Ascending aorta (tissue), 2 donors: ENCODE data around the gene SLC6A7. TPM values are rescaled to one million over a fixed set of nuclear protein-coding genes. Genes with fewer than 3 reads are reported as not detected.

Experiments
- DNase-seq, 2 donors: peaks; one replicate each; pipeline ENCODE4 v3.0.0-alpha.2; 2019; ENCODE audit warnings: low spot score in 2 of 2
- H3K27ac ChIP-seq, 2 donors: fragments of 200-600 bp; sonication (generic); one replicate each; pipeline ENCODE4 v1.5.1; 2016 to 2017; ENCODE audit warnings: mild to moderate bottlenecking in 1 of 2
- H3K27me3 ChIP-seq: fragments of 200-600 bp; sonication (generic); one replicate; pipeline ENCODE4 v1.5.1; 2017
- H3K36me3 ChIP-seq, 2 donors: fragments of 200-600 bp; sonication (generic); one replicate each; pipeline ENCODE4 v1.5.1; 2016
- H3K4me1 ChIP-seq, 2 donors: fragments of 200-600 bp; sonication (generic); one replicate each; pipeline ENCODE4 v1.5.1; 2016 to 2017; ENCODE audit warnings: mild to moderate bottlenecking in 1 of 2
- H3K4me3 ChIP-seq, 2 donors: fragments of 200-600 bp; sonication (generic); one replicate each; pipeline ENCODE4 v1.5.1; 2016 to 2017; ENCODE audit warnings: mild to moderate bottlenecking in 1 of 2
- H3K9me3 ChIP-seq, 2 donors: fragments of 200-600 bp; sonication (generic); one replicate each; pipeline ENCODE4 v1.5.1; 2016
- CTCF ChIP-seq, 3 experiments: fragments of 200-600 bp in 2 of 3; fragments of 450-650 bp in 1 of 3; sonication (generic) in 2 of 3; IDR thresholded peaks; one replicate each; pipeline ENCODE4 v1.5.1; 2016 to 2019; ENCODE audit warnings: antibody characterized with exemption in 3 of 3, mild to moderate bottlenecking in 1 of 3, moderate library complexity in 1 of 3
- intact Hi-C: fragments of 100-400 bp; cut with DNase I; formaldehyde crosslinking; loops from one replicate; pipeline ENCODE4 v1.15.1; 2023
- total RNA-seq: library from RNA; depleted of rRNA; stranded (reverse); fragments of >200 nt; gene quantifications from one replicate; pipeline ENCODE4 v1.1.0, GENCODE V29; 2016

The SLC6A7 gene
- total RNA-seq, 1 donor from 2014 or later: not detected

- peak overlapping the region; percentile 95 to 96 for H3K27ac ChIP-seq
- H3K4me1 ChIP-seq: peaks cover 12 to 41% of the 10 kb centered on the region in 2 donors
- no peak for DNase-seq
- H3K4me3 ChIP-seq: peak overlapping the region in 1 of 2 donors; percentile 21
- no peaks in the 10 kb centered on the region for H3K9me3 ChIP-seq
- no peak for TF ChIP-seq CTCF (IDR thresholded peaks at IDR 0.05)
- intact Hi-C loops: loop anchor here (2.0 kb wide), 1 partner anchor 50 kb away; no protein-coding TSS in a partner anchor
- no peaks in the 10 kb centered on the region for H3K27me3 ChIP-seq
- no peaks in the 10 kb centered on the region for H3K36me3 ChIP-seq
These were observed 8.8 kb upstream of the SLC6A7 start for GRCh38 chr5:150181027-150181426.

GRCh38 chr5:150181766-150182545 is 7.9 kb upstream of the SLC6A7 start:
- TF ChIP-seq CTCF (IDR thresholded peaks at IDR 0.05): no peak
- Histone ChIP-seq H3K27ac (peak overlapping the region; percentile 95 to 96), H3K4me1 (peaks cover 12 to 31% of the 10 kb centered on the region in 2 donors), H3K27me3 (no peaks in the 10 kb centered on the region), H3K9me3 (no peaks in the 10 kb centered on the region), H3K4me3 (no peak overlapping the region), H3K36me3 (no peaks in the 10 kb centered on the region)
- intact Hi-C loops: loop anchor here (2.0 kb wide), 1 partner anchor 51 kb away; no protein-coding TSS in a partner anchor
- DNase-seq: no peak

GRCh38 chr5:150182774-150183173 is 7.1 kb upstream of the SLC6A7 start:
- Histone ChIP-seq H3K9me3 (no peaks in the 10 kb centered on the region), H3K27me3 (no peaks in the 10 kb centered on the region), H3K4me1 (peaks cover 12 to 26% of the 10 kb centered on the region in 2 donors), H3K36me3 (no peaks in the 10 kb centered on the region), H3K27ac (peak overlapping the region; percentile 95 to 96), H3K4me3 (no peak overlapping the region)
- TF ChIP-seq CTCF (IDR thresholded peaks at IDR 0.05): no peak
- intact Hi-C loops: no loop called here
- DNase-seq: no peak

- Histone ChIP-seq H3K27me3 (no peaks in the 10 kb centered on the region), H3K36me3 (no peaks in the 10 kb centered on the region), H3K4me3 (no peak overlapping the region), H3K27ac (no peak overlapping the region), H3K9me3 (no peaks in the 10 kb centered on the region), H3K4me1 (peaks cover 12 to 26% of the 10 kb centered on the region in 2 donors)
- TF ChIP-seq CTCF (IDR thresholded peaks at IDR 0.05): no peak
- no peak for DNase-seq
- intact Hi-C loops: no loop called here
These were observed 6.4 kb upstream of the SLC6A7 start for GRCh38 chr5:150183436-150183835.

GRCh38 chr5:150184006-150184405 is 5.9 kb upstream of the SLC6A7 start:
- H3K27ac ChIP-seq: no peak overlapping the region
- no peaks in the 10 kb centered on the region for H3K9me3 ChIP-seq
- no peaks in the 10 kb centered on the region for H3K27me3 ChIP-seq
- no peak overlapping the region for H3K4me3 ChIP-seq
- intact Hi-C loops: no loop called here
- no peak for TF ChIP-seq CTCF (IDR thresholded peaks at IDR 0.05)
- H3K4me1 ChIP-seq: peaks cover 12 to 26% of the 10 kb centered on the region in 2 donors
- no peak for DNase-seq
- no peaks in the 10 kb centered on the region for H3K36me3 ChIP-seq
